Transverse colon (tissue), 4 donors: ENCODE results near the gene KRT81. TPM values are rescaled to one million over a fixed set of nuclear protein-coding genes. Genes with fewer than 3 reads are reported as not detected.
"Not testable (repeated sequence)": the region's sequence is repeated elsewhere in the genome, so short reads cannot be mapped to it uniquely, and the experiment has no call there.

ENCODE experiments used
- DNase-seq: peaks from one replicate; pipeline ENCODE4 v3.0.0-alpha.2; 2019
- H3K27ac ChIP-seq, 4 donors: fragments of 200-600 bp; sonication (generic); 2 replicates each; pipeline ENCODE4 v1.5.1; 2016 to 2018; ENCODE audit warnings: inconsistent platforms in 4 of 4
- H3K27me3 ChIP-seq: fragments of 200-600 bp; sonication (generic); 2 replicates; pipeline ENCODE4 v1.5.1; 2017; ENCODE audit warnings: inconsistent platforms
- H3K36me3 ChIP-seq, 4 donors: fragments of 200-600 bp; sonication (generic); 2 replicates each; pipeline ENCODE4 v1.5.1; 2017 to 2019; ENCODE audit warnings: inconsistent platforms in 4 of 4
- H3K4me1 ChIP-seq, 4 donors: fragments of 200-600 bp; sonication (generic); 2 replicates each; pipeline ENCODE4 v1.5.1; 2017 to 2020; ENCODE audit warnings: inconsistent platforms in 4 of 4
- H3K4me3 ChIP-seq, 4 donors: fragments of 200-600 bp; sonication (generic); 1 replicate in 1 of 4; 2 replicates in 3 of 4; pipeline versions ENCODE4 v1.5.1 to v1.6.1; 2017 to 2019; ENCODE audit warnings: inconsistent platforms in 4 of 4
- H3K9me3 ChIP-seq, 2 donors: fragments of 200-600 bp; sonication (generic); 2 replicates each; pipeline ENCODE4 v1.5.1; 2017 to 2019; ENCODE audit warnings: inconsistent platforms in 2 of 2
- EP300 ChIP-seq: sonication (generic); formaldehyde crosslinking; IDR thresholded peaks from one replicate; pipeline ENCODE4 v1.6.1; 2017; ENCODE audit warnings: antibody characterized with exemption, low read depth
- POLR2A ChIP-seq: fragments of 450-650 bp; IDR thresholded peaks from one replicate; pipeline ENCODE4 v1.6.1; 2016; ENCODE audit warnings: antibody characterized with exemption, mild to moderate bottlenecking, moderate library complexity
- POLR2AphosphoS5 ChIP-seq, 3 donors: sonication (generic); formaldehyde crosslinking; IDR thresholded peaks; one replicate each; pipeline ENCODE4 v1.6.1; 2016; ENCODE audit warnings: antibody characterized with exemption in 3 of 3
- WGBS, 2 donors: methylation state at CpG; one replicate each; pipeline ENCODE4 v1.1.5; 2018; ENCODE audit warnings: low coverage in 1 of 2; 5-methylcytosine and 5-hydroxymethylcytosine counted together
- in situ Hi-C, 4 donors: fragments of 200-750 bp; cut with MboI; loops; one replicate each; pipeline versions ENCODE4 v1.15.0 to v1.15.1; 2017; ENCODE audit warnings: low sequenced_read_pairs in 3 of 4, low pct_ligation_motif_present in 1 of 4, low pct_unique_long_range_greater_than_20kb in 1 of 4
- intact Hi-C: fragments of 100-400 bp; cut with DNase I; formaldehyde crosslinking; loops from one replicate; pipeline ENCODE4 v1.15.1; 2023; ENCODE audit warnings: low total_unique reads
- total RNA-seq, 4 donors: library from RNA; depleted of rRNA; stranded (reverse); fragments of >200 nt; gene quantifications; one replicate each; pipeline ENCODE4 v1.1.0, GENCODE V29; 2016
- TF ChIP-seq, protein P1 (sequence below), 5 experiments: fragments of 200-600 bp in 3 of 5; fragments of 450-650 bp in 2 of 5; sonication (generic) in 3 of 5; IDR thresholded peaks; 1 replicate in 2 of 5; 2 replicates in 3 of 5; pipeline ENCODE4 v1.5.1; 2016 to 2017; ENCODE audit warnings: antibody characterized with exemption in 5 of 5, inconsistent platforms in 3 of 5, mild to moderate bottlenecking in 2 of 5, moderate library complexity in 1 of 5

The KRT81 gene
- total RNA-seq, 4 donors from 2014 or later = not detected

- no peak overlapping the region for H3K4me3 ChIP-seq
- no peak for DNase-seq
- no peaks in the 10 kb centered on the region for H3K9me3 ChIP-seq
- TF ChIP-seq EP300 (no peak), POLR2A (no peak), POLR2AphosphoS5 (IDR thresholded peaks at IDR 0.05) (no peak)
- TF ChIP-seq, protein P1, sequence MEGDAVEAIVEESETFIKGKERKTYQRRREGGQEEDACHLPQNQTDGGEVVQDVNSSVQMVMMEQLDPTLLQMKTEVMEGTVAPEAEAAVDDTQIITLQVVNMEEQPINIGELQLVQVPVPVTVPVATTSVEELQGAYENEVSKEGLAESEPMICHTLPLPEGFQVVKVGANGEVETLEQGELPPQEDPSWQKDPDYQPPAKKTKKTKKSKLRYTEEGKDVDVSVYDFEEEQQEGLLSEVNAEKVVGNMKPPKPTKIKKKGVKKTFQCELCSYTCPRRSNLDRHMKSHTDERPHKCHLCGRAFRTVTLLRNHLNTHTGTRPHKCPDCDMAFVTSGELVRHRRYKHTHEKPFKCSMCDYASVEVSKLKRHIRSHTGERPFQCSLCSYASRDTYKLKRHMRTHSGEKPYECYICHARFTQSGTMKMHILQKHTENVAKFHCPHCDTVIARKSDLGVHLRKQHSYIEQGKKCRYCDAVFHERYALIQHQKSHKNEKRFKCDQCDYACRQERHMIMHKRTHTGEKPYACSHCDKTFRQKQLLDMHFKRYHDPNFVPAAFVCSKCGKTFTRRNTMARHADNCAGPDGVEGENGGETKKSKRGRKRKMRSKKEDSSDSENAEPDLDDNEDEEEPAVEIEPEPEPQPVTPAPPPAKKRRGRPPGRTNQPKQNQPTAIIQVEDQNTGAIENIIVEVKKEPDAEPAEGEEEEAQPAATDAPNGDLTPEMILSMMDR (IDR thresholded peaks at IDR 0.05) = no peak
- 94% methylated on average over 11 of the region's 11 CpGs; no CpG with 5 or more reads in 1 of the 2 donors for WGBS, 2 donors
- H3K27ac ChIP-seq = no peak overlapping the region
- H3K36me3 ChIP-seq = no peaks in the 10 kb centered on the region
- H3K4me1 ChIP-seq = peaks cover 11 to 28% (median 16%) of the 10 kb centered on the region in 4 donors
- in situ Hi-C loops = no loop called here
- intact Hi-C loops = no loop called here
- H3K27me3 ChIP-seq = no peaks in the 10 kb centered on the region
Observed at GRCh38 chr12:52242442-52243258, 48.7 kb downstream of the KRT81 start.

DNA sequence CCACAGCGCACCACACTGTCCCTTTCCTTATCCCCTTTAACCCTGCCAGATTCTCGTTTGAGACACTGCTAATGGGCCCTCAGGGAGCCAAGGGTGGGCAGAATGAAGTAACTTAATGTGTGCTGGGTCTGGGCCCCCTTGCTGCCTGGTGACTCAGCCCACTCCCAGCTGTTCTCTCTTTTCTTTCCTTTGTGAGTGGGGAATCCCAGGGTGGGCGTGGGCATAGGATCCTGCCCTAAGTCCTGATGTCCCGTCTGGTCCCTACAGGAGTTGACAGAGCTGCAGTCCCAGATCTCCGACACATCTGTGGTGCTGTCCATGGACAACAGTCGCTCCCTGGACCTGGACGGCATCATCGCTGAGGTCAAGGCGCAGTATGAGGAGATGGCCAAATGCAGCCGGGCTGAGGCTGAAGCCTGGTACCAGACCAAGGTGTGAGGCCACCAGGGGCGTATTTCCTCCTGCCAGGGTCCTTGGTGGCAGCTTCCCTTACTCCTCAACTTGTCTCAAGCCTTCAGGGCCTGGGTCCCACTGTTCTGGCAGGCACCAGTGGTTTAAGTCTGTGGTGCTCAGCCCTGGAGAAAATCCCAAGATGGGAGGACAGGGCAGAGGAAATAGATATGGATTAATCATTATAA lies 50.0 kb downstream of the KRT81 start:
- Histone ChIP-seq H3K27me3 (no peaks in the 10 kb centered on the region), H3K27ac (no peak overlapping the region), H3K9me3 (no peaks in the 10 kb centered on the region), H3K4me1 (peaks cover 11 to 20% (median 16%) of the 10 kb centered on the region in 4 donors), H3K36me3 (no peaks in the 10 kb centered on the region), H3K4me3 (no peak overlapping the region)
- in situ Hi-C loops (no loop called here), intact Hi-C loops (no loop called here)
- TF ChIP-seq POLR2AphosphoS5 (IDR thresholded peaks at IDR 0.05) = no peak
- TF ChIP-seq, protein P1 (IDR thresholded peaks at IDR 0.05) = no peak
- TF ChIP-seq EP300 = no peak
- no peak for TF ChIP-seq POLR2A
- no peak for DNase-seq
- 76% methylated on average over 3 of the region's 11 CpGs; no CpG with 5 or more reads in 1 of the 2 donors for WGBS, 2 donors

DNA sequence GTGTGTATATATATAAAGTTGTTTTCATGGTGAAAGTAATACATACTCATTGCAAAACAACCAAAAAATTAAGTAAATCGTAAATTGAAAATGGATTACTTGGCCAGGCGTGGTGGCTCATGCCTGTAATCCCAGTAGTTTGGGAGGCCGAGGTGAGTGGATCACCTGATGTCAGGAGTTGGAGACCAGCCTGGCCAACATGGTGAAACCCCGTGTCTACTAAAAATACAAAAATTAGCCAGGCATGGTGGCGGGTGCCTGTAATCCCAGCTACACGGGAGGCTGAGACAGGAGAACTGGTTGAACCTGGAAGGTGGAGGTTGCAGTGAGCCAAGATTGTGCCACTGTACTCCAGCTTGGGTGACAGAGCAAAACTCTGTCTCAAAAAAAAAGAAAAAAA lies 51.1 kb downstream of the KRT81 start:
- H3K4me1 ChIP-seq = peaks cover 11 to 31% (median 21%) of the 10 kb centered on the region in 4 donors
- H3K9me3 ChIP-seq, H3K27me3 ChIP-seq, H3K4me3 ChIP-seq, in situ Hi-C loops, H3K36me3 ChIP-seq, DNase-seq, intact Hi-C loops, H3K27ac ChIP-seq: not testable (repeated sequence)
- WGBS, 2 donors = 83 to 87% methylated on average over 6 of the region's 6 CpGs

DNA sequence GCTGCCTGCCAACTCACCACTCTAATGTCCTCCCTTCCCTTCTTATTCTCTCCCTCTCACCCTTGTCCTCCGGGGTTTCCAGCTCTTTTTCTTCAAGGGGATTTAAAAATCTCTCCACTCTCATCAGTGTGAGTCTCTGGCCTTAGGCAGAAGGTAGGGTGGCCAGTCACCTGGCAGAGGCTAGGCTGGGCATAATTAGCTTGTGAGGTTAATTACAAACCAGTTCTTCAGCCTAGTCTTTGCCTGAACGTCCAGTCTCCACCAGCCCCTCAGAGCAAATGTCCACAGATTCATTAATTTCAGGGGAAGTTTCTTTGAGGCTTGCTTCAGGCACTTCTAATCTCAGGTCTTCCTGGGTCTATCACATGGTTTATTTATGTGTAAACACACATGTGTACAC lies 51.6 kb downstream of the KRT81 start:
- H3K27ac ChIP-seq = no peak overlapping the region
- no peaks in the 10 kb centered on the region for H3K9me3 ChIP-seq
- H3K27me3 ChIP-seq = no peaks in the 10 kb centered on the region
- WGBS, 2 donors = 55 to 56% methylated on average over 2 of the region's 2 CpGs
- H3K4me3 ChIP-seq = no peak overlapping the region
- no peak for DNase-seq
- TF ChIP-seq EP300 (no peak), POLR2AphosphoS5 (IDR thresholded peaks at IDR 0.05) (no peak), POLR2A (no peak)
- TF ChIP-seq, protein P1 (IDR thresholded peaks at IDR 0.05) = no peak
- H3K36me3 ChIP-seq = no peaks in the 10 kb centered on the region
- in situ Hi-C loops = no loop called here
- peaks cover 11 to 32% (median 21%) of the 10 kb centered on the region in 4 donors for H3K4me1 ChIP-seq
- intact Hi-C loops = no loop called here
